RWPE1 (cell line): Measurements from ENCODE around the gene ZNF283.
"Not testable (repeated sequence)": the region's sequence is repeated elsewhere in the genome, so short reads cannot be mapped to it uniquely, and the experiment has no call there.

Experiments
- CTCF ChIA-PET: fragments of 350-600 bp; sonication (Branson Sonifier 250); formaldehyde crosslinking; extraction: SDS; loops from one replicate; lab custom pipeline; 2021; lab: Yijun Ruan, JAX
- POLR2A ChIA-PET: fragments of 400-600 bp; formaldehyde crosslinking; extraction: SDS; loops from one replicate; lab custom pipeline; 2020; ENCODE audit warnings: antibody characterized with exemption; ENCODE audit not compliant: low non-redundant PET; lab: Yijun Ruan, JAX
- DNase-seq: peaks from one replicate; pipeline ENCODE4 v3.0.0; 2012; ENCODE audit warnings: low spot score
- H3K27ac ChIP-seq: fragments of 450-650 bp; 2 replicates; pipeline ENCODE4 v1.5.1; 2017
- CTCF ChIP-seq: fragments of 450-650 bp; conservative IDR thresholded peaks from 2 replicates; pipeline ENCODE4 v1.5.1; 2017; ENCODE audit warnings: low read depth, mild to moderate bottlenecking

The ZNF283 gene

GRCh38 chr19:43842007-43842406, 14.9 kb downstream of the ZNF283 start:
- TF ChIP-seq CTCF, result no peak
- ChIA-PET POLR2A (no interaction called here), CTCF (no interaction called here)
- no peak overlapping the region for H3K27ac ChIP-seq
- no peak for DNase-seq

- TF ChIP-seq CTCF, result no peak
- ChIA-PET POLR2A (no interaction called here), CTCF (interaction anchor here (0.6 kb wide), 1 partner anchor 757 kb away, joined by 3 read pairs; no protein-coding TSS in a partner anchor)
- no peak for DNase-seq
- no peak overlapping the region for H3K27ac ChIP-seq
Measured at GRCh38 chr19:43847246-43847645, 20.1 kb downstream of the ZNF283 start.

- no peak for DNase-seq
- no peak for TF ChIP-seq CTCF
- POLR2A ChIA-PET, result no interaction called here
- no peak overlapping the region for H3K27ac ChIP-seq
- CTCF ChIA-PET, result interaction anchor here (0.7 kb wide), 1 partner anchor 31 kb away, joined by 4 read pairs; no protein-coding TSS in a partner anchor
Measured at GRCh38 chr19:43847884-43848283, 20.8 kb downstream of the ZNF283 start.

- CTCF ChIA-PET, result no interaction called here
- H3K27ac ChIP-seq, result no peak overlapping the region
- DNase-seq, result no peak
- TF ChIP-seq CTCF, result no peak
- POLR2A ChIA-PET, result no interaction called here
Measured at GRCh38 chr19:43848821-43849220, 21.7 kb downstream of the ZNF283 start.

GRCh38 chr19:43858174-43858573, 31.1 kb downstream of the ZNF283 start:
- TF ChIP-seq CTCF, result no peak
- ChIA-PET CTCF (no interaction called here), POLR2A (no interaction called here)
- H3K27ac ChIP-seq, result no peak overlapping the region
- no peak for DNase-seq

GRCh38 chr19:43866923-43867322, 39.8 kb downstream of the ZNF283 start:
- POLR2A ChIA-PET, DNase-seq, CTCF ChIA-PET, H3K27ac ChIP-seq: not testable (repeated sequence)

GRCh38 chr19:43872547-43873336, 45.6 kb downstream of the ZNF283 start:
- CTCF ChIA-PET, result interaction anchor here (0.6 kb wide), 1 partner anchor 201 kb away, joined by 3 read pairs; no protein-coding TSS in a partner anchor
- TF ChIP-seq CTCF, result no peak

More at GRCh38 chr19:43872547-43873336, 45.6 kb downstream of the ZNF283 start:
- POLR2A ChIA-PET, result no interaction called here
- DNase-seq, result no peak
- H3K27ac ChIP-seq, result no peak overlapping the region
